PC-9 (cell line): ENCODE results near the gene MLXIPL. TPM values are rescaled to one million over a fixed set of nuclear protein-coding genes. Genes with fewer than 3 reads are reported as not detected.

Experiments used
- BruUV-seq: library from RNA; stranded (reverse); fragments of 400-500 nt; replicated peaks from 2 replicates; lab custom pipeline; 2021; lab: Mats Ljungman, UMichigan
- CTCF ChIA-PET: fragments of 300-600 bp; sonication (Branson Sonifier 250); formaldehyde crosslinking; loops from one replicate; lab custom pipeline; 2022; ENCODE audit warnings: antibody characterized with exemption; lab: Charles Lee
- POLR2A ChIA-PET: fragments of 300-600 bp; sonication (Branson Sonifier 250); formaldehyde crosslinking; loops from one replicate; lab custom pipeline; 2022; ENCODE audit warnings: antibody characterized with exemption; ENCODE audit not compliant: unreplicated experiment; lab: Charles Lee
- DNase-seq, 2 experiments: peaks; one replicate each; pipeline versions ENCODE4 v3.0.0 to v3.0.0-alpha.2; 2015 to 2022; ENCODE audit warnings: mixed read lengths in 1 of 2
- H2AFZ ChIP-seq: fragments of 200-600 bp; sonication (generic); 2 replicates; pipeline ENCODE4 v1.8.1; 2017; ENCODE audit warnings: antibody characterized with exemption
- H3F3A ChIP-seq: fragments of 200-600 bp; sonication (generic); 2 replicates; pipeline ENCODE4 v1.8.1; 2017; ENCODE audit warnings: antibody characterized with exemption, mild to moderate bottlenecking, low read depth; ENCODE audit not compliant: insufficient read depth
- H3K27ac ChIP-seq: fragments of 200-600 bp; sonication (generic); 2 replicates; pipeline ENCODE4 v1.6.1; 2016; ENCODE audit warnings: mixed run types
- H3K27me3 ChIP-seq: fragments of 200-600 bp; sonication (generic); 2 replicates; pipeline ENCODE4 v1.6.1; 2016; ENCODE audit warnings: low read depth, mixed run types; ENCODE audit not compliant: insufficient read depth
- H3K36me3 ChIP-seq: fragments of 200-600 bp; sonication (generic); 2 replicates; pipeline ENCODE4 v1.6.1; 2016; ENCODE audit warnings: low read depth, mixed run types
- H3K4me1 ChIP-seq: fragments of 200-600 bp; sonication (generic); replicated peaks from 2 replicates; pipeline ENCODE4 v1.6.1; 2016; ENCODE audit warnings: mixed run types; ENCODE audit not compliant: insufficient read depth
- H3K4me2 ChIP-seq: fragments of 200-600 bp; sonication (generic); 2 replicates; pipeline ENCODE4 v1.6.1; 2017; ENCODE audit warnings: mixed run types
- H3K4me3 ChIP-seq: fragments of 200-600 bp; sonication (generic); 2 replicates; pipeline ENCODE4 v1.6.1; 2016; ENCODE audit warnings: mixed run types
- H3K79me2 ChIP-seq: fragments of 200-600 bp; sonication (generic); 2 replicates; pipeline ENCODE4 v1.6.1; 2017; ENCODE audit warnings: low read depth, mixed run types
- H3K9me2 ChIP-seq: fragments of 200-600 bp; sonication (generic); 2 replicates; pipeline ENCODE4 v1.8.1; 2017; ENCODE audit warnings: mild to moderate bottlenecking; ENCODE audit not compliant: insufficient read depth
- H3K9me3 ChIP-seq: fragments of 200-600 bp; sonication (generic); 2 replicates; pipeline ENCODE4 v1.8.1; 2016; ENCODE audit warnings: low read depth; ENCODE audit not compliant: insufficient read depth
- H4K20me1 ChIP-seq: fragments of 200-600 bp; sonication (generic); 2 replicates; pipeline ENCODE4 v1.8.1; 2017; ENCODE audit not compliant: insufficient read depth
- CTCF ChIP-seq: fragments of 200-600 bp; sonication (generic); conservative IDR thresholded peaks from 2 replicates; pipeline ENCODE4 v1.6.1; 2017; ENCODE audit warnings: mixed run types, antibody characterized with exemption, mild to moderate bottlenecking, moderate library complexity
- EZH2 ChIP-seq: fragments of 200-600 bp; sonication (generic); IDR thresholded peaks from 2 replicates; pipeline ENCODE4 v1.8.0; 2017; ENCODE audit warnings: antibody characterized with exemption, low read depth
- intact Hi-C: fragments of 100-400 bp; cut with micrococcal nuclease; formaldehyde crosslinking; loops from one replicate; pipeline ENCODE4 v1.10.0; 2022; ENCODE audit not compliant: unreplicated experiment
- total RNA-seq: library from RNA; stranded (reverse); gene quantifications from 2 replicates; pipeline ENCODE4 v1.2.3, GENCODE V29; 2021

The MLXIPL gene
- total RNA-seq, 1 experiment from 2014 or later, result 24.9 TPM

DNA sequence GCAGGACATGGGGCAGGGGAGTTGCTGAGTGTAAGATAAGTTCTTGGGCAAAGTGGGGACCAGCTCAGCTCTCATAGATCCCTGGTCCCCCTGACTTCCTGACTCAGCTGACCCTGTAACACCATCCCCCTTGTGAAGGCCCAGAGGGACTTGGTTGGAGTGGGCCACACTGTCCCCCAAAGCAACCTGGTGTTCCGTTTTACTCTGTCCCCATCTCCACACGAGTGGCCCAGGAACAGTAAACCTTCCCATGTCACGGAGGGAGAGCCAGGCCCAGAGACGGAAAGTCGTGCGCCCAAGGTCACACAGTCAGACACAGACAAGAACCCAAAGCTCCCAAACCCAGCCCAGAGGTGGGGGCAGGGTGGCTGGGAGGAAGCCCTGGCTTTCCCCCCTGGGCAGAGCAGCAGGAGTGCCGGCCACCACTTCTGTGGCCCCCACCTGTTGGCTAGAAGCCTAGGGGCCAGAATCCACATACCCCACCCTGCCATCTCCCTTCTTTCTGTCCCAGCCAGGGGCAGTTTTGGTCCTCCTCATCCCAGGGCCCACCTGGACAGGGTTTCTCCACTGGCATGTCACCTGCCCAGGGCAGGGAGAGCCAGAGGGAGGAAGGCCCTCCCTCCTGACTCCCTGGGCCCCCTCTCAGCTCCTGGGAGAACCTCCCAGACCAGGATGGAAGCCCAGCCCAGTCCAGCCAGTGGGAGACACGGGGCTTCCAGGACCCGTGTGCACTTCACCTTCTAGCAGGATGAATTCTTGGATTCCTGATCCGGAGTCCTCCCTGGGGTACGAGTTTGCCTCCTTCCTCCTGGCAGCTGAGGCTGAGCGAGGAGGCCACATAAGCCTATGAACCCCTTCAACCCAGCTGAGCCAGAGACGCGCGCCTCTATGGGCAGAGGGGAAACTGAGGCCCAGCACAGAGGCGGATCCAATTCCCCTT is 22.7 kb upstream of the MLXIPL start:
- CTCF ChIA-PET, result interaction anchor here (0.8 to 1.1 kb wide), 2 partner anchors 11 to 18 kb away, joined by 3 to 5 read pairs; no protein-coding TSS in a partner anchor

GRCh38 chr7:73645643-73646174 is 21.4 kb upstream of the MLXIPL start:
- H3F3A ChIP-seq, result peaks cover 26% of the 10 kb centered on the region; the same call in 1 of the 2 replicates
- TF ChIP-seq EZH2 (no peak), CTCF (no peak)
- H3K36me3 ChIP-seq, result no peaks in the 10 kb centered on the region
- H4K20me1 ChIP-seq, result no peaks in the 10 kb centered on the region
- BruUV-seq, result no TSS peak
- no peaks in the 10 kb centered on the region for H3K9me3 ChIP-seq
- H3K4me3 ChIP-seq, result no peak overlapping the region
- H3K4me2 ChIP-seq, result no peak overlapping the region
- ChIA-PET POLR2A (no interaction called here), CTCF (interaction anchor here (0.8 kb wide), 1 partner anchor 17 kb away, joined by 3 read pairs; no protein-coding TSS in a partner anchor)
- H3K27me3 ChIP-seq, result peaks cover 4% of the 10 kb centered on the region; the same call in 1 of the 2 replicates
- H3K9me2 ChIP-seq, result no peaks in the 10 kb centered on the region
- no peaks in the 10 kb centered on the region for H3K79me2 ChIP-seq
- peaks cover 10% of the 10 kb centered on the region; the same call in 1 of the 2 replicates for H3K4me1 ChIP-seq
- intact Hi-C loops, result no loop called here
- H3K27ac ChIP-seq, result no peak overlapping the region
- no peak overlapping the region for H2AFZ ChIP-seq
- no peak for DNase-seq

More for the DNA sequence above, 22.7 kb upstream of the MLXIPL start:
- Histone ChIP-seq H3K9me3 (no peaks in the 10 kb centered on the region), H3K4me2 (peak overlapping the region; percentile 82), H3K9me2 (no peaks in the 10 kb centered on the region), H3K4me1 (peaks cover 10% of the 10 kb centered on the region; the same call in 1 of the 2 replicates), H3K27ac (no peak overlapping the region), H3K27me3 (peaks cover 4% of the 10 kb centered on the region; the same call in 1 of the 2 replicates), H3K79me2 (no peaks in the 10 kb centered on the region), H3K4me3 (peak overlapping the region; percentile 63; the same call in 1 of the 2 replicates), H2AFZ (no peak overlapping the region), H4K20me1 (no peaks in the 10 kb centered on the region), H3F3A (peaks cover 26% of the 10 kb centered on the region; the same call in 1 of the 2 replicates), H3K36me3 (no peaks in the 10 kb centered on the region)
- TSS peak; percentile 47 for BruUV-seq
- no peak for DNase-seq
- intact Hi-C loops, result no loop called here
- TF ChIP-seq EZH2, result no peak
- TF ChIP-seq CTCF, result no peak
- POLR2A ChIA-PET, result interaction anchor here (0.6 kb wide), 1 partner anchor 33 kb away, joined by 3 read pairs; no protein-coding TSS in a partner anchor

- Histone ChIP-seq H2AFZ (no peak overlapping the region), H3K27me3 (peaks cover 4% of the 10 kb centered on the region; the same call in 1 of the 2 replicates), H3K9me2 (no peaks in the 10 kb centered on the region), H3K4me2 (no peak overlapping the region), H4K20me1 (no peaks in the 10 kb centered on the region), H3K4me3 (no peak overlapping the region), H3K36me3 (no peaks in the 10 kb centered on the region), H3F3A (peaks cover 26% of the 10 kb centered on the region; the same call in 1 of the 2 replicates), H3K79me2 (no peaks in the 10 kb centered on the region), H3K27ac (no peak overlapping the region), H3K4me1 (peaks cover 10% of the 10 kb centered on the region; the same call in 1 of the 2 replicates), H3K9me3 (no peaks in the 10 kb centered on the region)
- DNase-seq, result no peak
- intact Hi-C loops, result no loop called here
- TF ChIP-seq EZH2 (no peak), CTCF (no peak)
- ChIA-PET CTCF (no interaction called here), POLR2A (interaction anchor here (0.7 kb wide), 2 partner anchors 22 to 60 kb away, joined by 4 to 5 read pairs; no protein-coding TSS in a partner anchor)
- BruUV-seq, result no TSS peak
Observed at GRCh38 chr7:73644688-73645286, 20.5 kb upstream of the MLXIPL start.
